Measurements from ENCODE around the gene DNAI1. TPM values are rescaled to one million over a fixed set of nuclear protein-coding genes. Genes with fewer than 3 reads are reported as not detected.
"Not testable (repeated sequence)": the region's sequence is repeated elsewhere in the genome, so short reads cannot be mapped to it uniquely, and the experiment has no call there.

Gene DNAI1
- total and polyA plus RNA-seq, 2 experiments from 2014 or later: 0.57 TPM; not detected in 1

- 67% methylated on average over 1 of the region's 1 CpG for WGBS (ENCODE audit: low lambda C conversion rate, missing lambda C conversion rate)
- H3K79me2 ChIP-seq: no peaks in the 10 kb centered on the region
These were observed 18.9 kb downstream of the DNAI1 start for GRCh38 chr9:34477541-34477940.

GRCh38 chr9:34479431-34479866 is 20.8 kb downstream of the DNAI1 start:
- Histone ChIP-seq H3K36me3 (replicated peaks; ENCODE audit: insufficient read depth, low read depth) (no peaks in the 10 kb centered on the region), H3K9me2 (replicated peaks; ENCODE audit: insufficient read depth) (no peaks in the 10 kb centered on the region), H3K4me2 (no peak overlapping the region), H4K20me1 (ENCODE audit: insufficient read depth, poor library complexity, severe bottlenecking) (no peaks in the 10 kb centered on the region), H3K4me1 (ENCODE audit: insufficient read depth) (no peaks in the 10 kb centered on the region), H3K4me3 (no peak overlapping the region), H3K27me3 (peaks cover 16% of the 10 kb centered on the region), H2AFZ (no peak overlapping the region), H3K9me3 (ENCODE audit: low read depth) (no peaks in the 10 kb centered on the region), H3K27ac (no peak overlapping the region), H3K79me2 (no peaks in the 10 kb centered on the region)
- DNase-seq (ENCODE audit: low spot score): peak; percentile 30
- TF ChIP-seq EZH2phosphoT487 (IDR thresholded peaks at IDR 0.05; ENCODE audit: low read depth, severe bottlenecking, unreplicated experiment): no peak
- no peak for TF ChIP-seq CTCF (IDR thresholded peaks at IDR 0.05; ENCODE audit: poor library complexity)
- no peak for TF ChIP-seq EZH2 (IDR thresholded peaks at IDR 0.05; ENCODE audit: borderline replicate concordance)
- WGBS (ENCODE audit: low lambda C conversion rate, missing lambda C conversion rate): 46% methylated on average over 5 of the region's 5 CpGs

More at GRCh38 chr9:34477541-34477940, 18.9 kb downstream of the DNAI1 start:
- no peaks in the 10 kb centered on the region for H3K36me3 ChIP-seq (replicated peaks; ENCODE audit: insufficient read depth, low read depth)
- H3K27me3 ChIP-seq: peaks cover 16% of the 10 kb centered on the region
- no peaks in the 10 kb centered on the region for H3K9me3 ChIP-seq (ENCODE audit: low read depth)
- no peak for DNase-seq (ENCODE audit: low spot score)
- H3K4me2 ChIP-seq: no peak overlapping the region
- no peaks in the 10 kb centered on the region for H4K20me1 ChIP-seq (ENCODE audit: insufficient read depth, poor library complexity, severe bottlenecking)
- no peaks in the 10 kb centered on the region for H3K9me2 ChIP-seq (replicated peaks; ENCODE audit: insufficient read depth)
- TF ChIP-seq EZH2 (IDR thresholded peaks at IDR 0.05; ENCODE audit: borderline replicate concordance): no peak
- no peak for TF ChIP-seq CTCF (IDR thresholded peaks at IDR 0.05; ENCODE audit: poor library complexity)
- no peak for TF ChIP-seq EZH2phosphoT487 (IDR thresholded peaks at IDR 0.05; ENCODE audit: low read depth, severe bottlenecking, unreplicated experiment)
- H3K27ac ChIP-seq: no peak overlapping the region
- no peak overlapping the region for H3K4me3 ChIP-seq
- no peak overlapping the region for H2AFZ ChIP-seq
- H3K4me1 ChIP-seq (ENCODE audit: insufficient read depth): no peaks in the 10 kb centered on the region

- H3K27ac ChIP-seq; H3K27me3 ChIP-seq; H2AFZ ChIP-seq; DNase-seq (ENCODE audit: low spot score); H3K79me2 ChIP-seq; H3K4me3 ChIP-seq; H3K4me2 ChIP-seq; H3K4me1 ChIP-seq (ENCODE audit: insufficient read depth); H4K20me1 ChIP-seq (ENCODE audit: insufficient read depth, poor library complexity, severe bottlenecking); H3K36me3 ChIP-seq (replicated peaks; ENCODE audit: insufficient read depth, low read depth); H3K9me3 ChIP-seq (ENCODE audit: low read depth); H3K9me2 ChIP-seq (replicated peaks; ENCODE audit: insufficient read depth): not testable (repeated sequence)
- WGBS (ENCODE audit: low lambda C conversion rate, missing lambda C conversion rate): 80% methylated on average over 13 of the region's 13 CpGs
These were observed 23.0 kb downstream of the DNAI1 start for GRCh38 chr9:34481620-34482019.

- H3K36me3 ChIP-seq (replicated peaks; ENCODE audit: insufficient read depth, low read depth); H4K20me1 ChIP-seq (ENCODE audit: insufficient read depth, poor library complexity, severe bottlenecking); H3K9me2 ChIP-seq (replicated peaks; ENCODE audit: insufficient read depth); H3K4me1 ChIP-seq (ENCODE audit: insufficient read depth); H2AFZ ChIP-seq; H3K4me2 ChIP-seq; H3K4me3 ChIP-seq; H3K27ac ChIP-seq; H3K9me3 ChIP-seq (ENCODE audit: low read depth); DNase-seq (ENCODE audit: low spot score); H3K79me2 ChIP-seq: not testable (repeated sequence)
- peaks cover 11% of the 10 kb centered on the region for H3K27me3 ChIP-seq
- 93% methylated on average over 11 of the region's 27 CpGs for WGBS (ENCODE audit: low lambda C conversion rate, missing lambda C conversion rate)
These were observed 24.1 kb downstream of the DNAI1 start for GRCh38 chr9:34482746-34483145.

- H3K4me3 ChIP-seq: no peak overlapping the region
- DNase-seq (ENCODE audit: low spot score): no peak
- no peaks in the 10 kb centered on the region for H3K79me2 ChIP-seq
- H3K4me2 ChIP-seq: no peak overlapping the region
- no peaks in the 10 kb centered on the region for H3K9me3 ChIP-seq (ENCODE audit: low read depth)
- H3K9me2 ChIP-seq (replicated peaks; ENCODE audit: insufficient read depth): no peaks in the 10 kb centered on the region
- no peaks in the 10 kb centered on the region for H3K36me3 ChIP-seq (replicated peaks; ENCODE audit: insufficient read depth, low read depth)
- TF ChIP-seq EZH2 (IDR thresholded peaks at IDR 0.05; ENCODE audit: borderline replicate concordance) (no peak), CTCF (IDR thresholded peaks at IDR 0.05; ENCODE audit: poor library complexity) (no peak), EZH2phosphoT487 (IDR thresholded peaks at IDR 0.05; ENCODE audit: low read depth, severe bottlenecking, unreplicated experiment) (no peak)
- H3K27me3 ChIP-seq: peaks cover 15% of the 10 kb centered on the region
- no peak overlapping the region for H3K27ac ChIP-seq
- no peaks in the 10 kb centered on the region for H3K4me1 ChIP-seq (ENCODE audit: insufficient read depth)
- H4K20me1 ChIP-seq (ENCODE audit: insufficient read depth, poor library complexity, severe bottlenecking): no peaks in the 10 kb centered on the region
- H2AFZ ChIP-seq: no peak overlapping the region
These were observed 26.1 kb downstream of the DNAI1 start for GRCh38 chr9:34484678-34485077.

Data from hepatocyte (in vitro differentiated cells).